ENCODE data around the gene IL1RAPL2.

IL1RAPL2 gene

GRCh38 chrX:105700331-105700730, 1134.3 kb downstream of the IL1RAPL2 start:
- no peak for DNase-seq (ENCODE audit: low read depth in 3 of 3)

DNA sequence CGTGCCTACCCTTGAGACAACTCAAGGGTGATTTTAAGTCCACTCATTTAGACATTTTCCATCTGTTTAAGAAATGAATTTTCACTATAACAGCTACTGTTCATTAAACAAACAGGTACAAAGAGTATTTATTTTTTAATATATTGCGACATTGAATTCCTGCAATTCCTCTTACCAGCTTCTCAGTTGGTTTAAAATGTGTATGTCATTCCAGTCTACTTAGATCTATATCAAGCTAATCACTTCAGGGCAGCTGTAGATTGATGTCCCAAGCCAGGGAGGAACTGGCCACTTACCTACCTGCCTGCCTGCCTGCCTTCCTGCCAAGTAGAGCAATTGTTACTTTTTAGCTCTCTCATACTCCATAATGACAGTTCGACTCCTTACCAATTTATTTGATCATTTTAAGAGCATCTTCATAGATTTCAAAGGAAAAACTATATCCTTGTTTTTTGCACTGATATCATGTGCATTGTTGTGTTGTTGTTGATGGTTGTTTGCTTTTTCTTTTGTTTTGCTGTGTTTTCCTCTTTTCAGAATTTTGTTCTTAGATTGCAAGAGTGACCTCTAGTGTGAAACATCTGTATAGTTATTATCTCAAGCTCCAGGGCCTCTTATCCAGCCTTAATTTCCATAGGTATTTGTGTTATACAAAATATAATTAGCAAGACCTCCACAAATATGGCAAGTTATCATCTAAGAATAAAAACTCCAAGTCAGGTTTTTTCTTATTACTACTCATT, 1135.5 kb downstream of the IL1RAPL2 start:
- DNase-seq (ENCODE audit: low read depth in 3 of 3), result no peak

GRCh38 chrX:105703876-105704275, 1137.9 kb downstream of the IL1RAPL2 start:
- no peak for DNase-seq (ENCODE audit: low read depth in 3 of 3)

GRCh38 chrX:105706041-105706440, 1140.0 kb downstream of the IL1RAPL2 start:
- DNase-seq (ENCODE audit: low read depth in 3 of 3), result no peak

DNA sequence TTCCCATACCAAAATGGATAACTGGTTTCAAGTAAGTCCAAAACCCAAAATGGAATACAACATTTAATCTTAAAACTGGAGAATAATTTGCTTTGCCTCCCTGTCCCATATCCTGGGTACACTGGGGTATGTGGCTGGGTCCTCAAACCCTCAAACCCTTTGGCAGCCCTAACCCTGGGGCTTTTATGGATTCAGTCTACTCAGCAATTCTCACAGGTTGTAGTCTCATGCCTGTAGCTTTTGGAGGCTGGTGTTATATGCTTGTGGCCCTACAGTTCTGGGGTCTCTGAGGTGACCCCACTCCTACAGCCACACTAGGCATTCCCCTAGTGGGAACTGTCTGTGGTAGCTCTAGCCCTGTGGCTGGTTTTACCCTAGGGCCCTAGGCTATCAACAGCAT, 1145.8 kb downstream of the IL1RAPL2 start:
- DNase-seq (ENCODE audit: low read depth in 3 of 3), result no peak

DNA sequence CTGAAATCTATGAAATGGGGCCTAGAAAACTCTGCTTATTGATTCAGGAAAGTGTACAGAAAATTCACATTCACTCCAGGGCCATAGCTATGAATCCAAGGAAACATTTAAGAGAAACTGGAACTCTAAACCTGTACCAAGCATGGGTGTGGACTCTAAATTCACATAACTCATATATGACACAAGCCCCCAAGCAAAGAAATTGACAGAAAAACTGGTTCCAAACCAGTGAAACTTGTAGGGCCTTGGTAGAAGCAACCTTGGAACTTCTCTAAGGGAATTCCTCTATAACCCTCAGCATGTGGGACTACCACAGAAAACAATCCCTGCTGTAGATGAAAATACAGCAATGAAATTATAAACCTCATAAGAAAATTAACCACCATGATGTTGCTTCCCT, 1149.7 kb downstream of the IL1RAPL2 start:
- no peak for DNase-seq (ENCODE audit: low read depth in 3 of 3)

DNA sequence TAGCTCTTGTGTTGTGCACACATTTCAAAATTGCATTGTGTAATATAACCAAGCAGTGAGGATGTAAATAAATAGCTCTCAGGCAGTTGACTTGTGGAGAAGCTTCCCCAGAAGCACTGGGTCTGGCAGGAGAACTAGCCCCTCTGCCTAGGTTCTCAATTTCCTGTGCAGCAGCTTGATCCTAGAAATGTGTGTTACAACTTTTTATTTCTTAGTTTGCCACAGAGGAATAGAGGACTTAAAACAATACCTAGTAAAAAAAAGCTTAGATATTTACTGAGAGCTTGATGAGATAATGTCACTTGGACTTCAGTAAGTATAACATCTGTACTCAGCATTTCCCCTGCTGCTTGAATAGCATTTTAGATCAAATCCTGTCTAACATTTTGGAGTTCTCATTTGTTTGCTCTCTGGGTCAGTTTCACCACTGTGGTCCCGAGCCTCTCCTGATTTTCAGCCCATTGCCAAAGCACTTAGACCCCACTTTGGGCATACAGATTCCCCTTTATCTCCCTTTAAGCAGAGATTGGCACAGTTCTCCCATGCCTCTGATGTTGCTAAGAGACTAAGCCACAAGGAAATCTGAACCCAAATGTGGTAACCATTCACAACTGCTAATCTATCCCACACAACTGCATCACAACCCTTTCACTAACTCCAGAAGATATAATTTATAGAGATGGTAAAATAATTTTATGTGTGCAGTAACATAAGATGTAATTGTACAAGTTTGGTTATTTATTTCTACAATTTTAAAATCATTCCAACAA, 1158.2 kb downstream of the IL1RAPL2 start:
- DNase-seq (ENCODE audit: low read depth in 3 of 3), result no peak

- no peak for DNase-seq (ENCODE audit: low read depth in 3 of 3)
Measured at GRCh38 chrX:105725228-105725627, 1159.2 kb downstream of the IL1RAPL2 start.

DNA sequence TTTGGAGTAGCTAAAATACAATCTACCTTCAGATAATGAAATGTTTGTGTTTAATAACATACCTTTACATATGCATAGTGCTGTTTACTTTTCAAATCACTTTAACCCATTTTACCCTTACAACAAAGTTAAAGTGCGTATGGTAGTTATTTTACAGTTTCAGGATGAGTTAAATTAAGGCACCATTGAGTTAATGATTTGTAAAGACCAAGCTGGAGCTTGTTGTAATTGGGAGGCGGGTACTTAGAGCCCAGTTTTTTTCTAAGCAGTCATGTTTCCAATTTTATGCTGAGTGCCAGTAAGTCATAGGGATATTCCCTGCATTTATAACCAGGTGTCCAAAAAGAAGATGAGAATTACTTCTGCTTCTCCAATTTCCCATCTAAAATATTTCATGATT, 1172.2 kb downstream of the IL1RAPL2 start:
- no peak for DNase-seq (ENCODE audit: low read depth in 3 of 3)

DNA sequence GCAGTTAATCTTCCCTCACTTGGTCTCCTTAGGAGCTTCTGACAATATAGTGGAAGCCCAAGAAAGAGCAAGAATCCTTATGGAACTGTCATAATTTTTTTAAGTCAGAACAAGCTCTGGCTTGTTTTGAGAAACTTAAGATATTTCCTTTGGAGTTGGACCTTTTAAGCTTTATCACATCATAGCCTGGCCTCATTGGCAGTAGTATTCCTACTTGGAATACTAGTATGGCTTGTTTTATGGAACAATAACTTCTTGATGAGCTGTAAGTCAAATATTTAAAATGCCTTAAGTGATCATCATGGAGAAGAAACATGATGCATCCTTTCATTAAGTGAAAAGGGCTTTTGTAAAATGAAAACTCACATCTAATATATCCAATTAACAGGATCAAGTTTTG, 1178.3 kb downstream of the IL1RAPL2 start:
- DNase-seq (ENCODE audit: low read depth in 3 of 3), result no peak

DNA sequence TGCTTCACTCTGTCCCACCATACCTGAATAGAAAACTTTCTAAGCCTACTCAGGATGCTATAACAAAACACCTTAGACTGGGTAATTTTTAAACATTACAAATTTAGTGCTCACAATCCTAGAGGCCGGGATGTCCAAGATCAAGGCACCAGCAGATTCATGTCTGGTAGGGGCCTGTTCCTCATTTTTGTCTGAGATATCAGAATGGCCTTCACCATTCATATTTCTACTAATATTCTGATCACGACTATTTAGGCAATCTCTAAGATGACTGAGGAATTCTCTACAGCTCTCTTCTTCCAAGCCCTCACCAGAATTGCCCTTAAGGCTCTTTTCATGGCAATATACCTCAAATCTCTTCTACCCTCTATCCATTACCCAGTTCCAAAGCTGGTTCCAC, 1178.9 kb downstream of the IL1RAPL2 start:
- no peak for DNase-seq (ENCODE audit: low read depth in 3 of 3)

- no peak for DNase-seq (ENCODE audit: low read depth in 3 of 3)
Measured at GRCh38 chrX:105745863-105746262, 1179.9 kb downstream of the IL1RAPL2 start.

- DNase-seq (ENCODE audit: low read depth in 3 of 3), result no peak
Measured at GRCh38 chrX:105752338-105752956, 1186.4 kb downstream of the IL1RAPL2 start.

DNA sequence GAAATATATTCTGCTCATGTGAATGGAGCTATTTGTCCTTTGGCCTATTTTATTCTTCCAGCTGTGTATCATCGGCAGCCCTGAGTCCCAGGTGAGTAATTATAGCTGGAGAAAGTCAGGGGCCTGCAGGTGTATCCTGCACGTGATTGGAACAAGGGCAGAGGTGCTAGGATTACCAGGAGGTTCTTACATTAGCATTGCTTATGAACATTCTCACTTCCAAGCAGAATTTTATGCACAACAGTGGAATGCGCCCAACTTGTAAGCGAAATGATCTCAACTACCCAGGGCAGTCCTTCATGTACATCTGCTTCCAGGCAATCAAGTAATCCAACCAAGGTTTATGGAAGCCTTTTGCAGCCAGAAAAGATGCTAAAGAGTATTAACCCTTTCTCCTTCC, 1187.4 kb downstream of the IL1RAPL2 start:
- no peak for DNase-seq (ENCODE audit: low read depth in 3 of 3)

DNA sequence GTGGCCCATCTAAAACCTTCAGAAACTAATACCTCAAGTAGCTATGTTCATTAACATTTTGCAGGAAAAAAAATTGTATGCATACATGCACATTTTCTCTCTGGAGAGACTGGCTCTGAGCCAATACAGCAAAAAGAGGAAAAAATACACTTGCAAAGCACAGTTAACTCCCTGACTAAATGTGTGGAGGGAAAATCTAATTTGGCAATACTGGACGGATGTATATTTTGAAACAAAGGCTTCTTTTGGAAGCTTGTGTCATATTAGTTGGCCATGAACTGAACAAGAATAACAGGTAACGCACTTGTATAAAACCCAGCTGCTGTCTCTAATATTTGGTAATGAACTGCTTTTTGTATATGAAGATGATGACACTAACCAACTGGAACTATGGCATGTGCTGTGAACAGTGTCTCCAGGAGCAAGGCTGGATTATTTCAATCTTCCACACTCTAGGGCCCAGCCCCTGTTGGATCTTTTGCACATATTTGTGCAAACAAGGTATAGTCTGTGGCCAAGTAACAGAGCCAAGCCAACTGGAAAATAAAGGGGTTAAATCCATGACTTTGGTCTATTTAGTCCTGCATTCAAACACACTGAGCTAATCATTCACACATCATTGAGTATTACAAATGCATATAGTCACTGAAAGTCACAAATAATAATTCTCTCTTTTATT, 1188.4 kb downstream of the IL1RAPL2 start:
- no peak for DNase-seq (ENCODE audit: low read depth in 3 of 3)

DNA sequence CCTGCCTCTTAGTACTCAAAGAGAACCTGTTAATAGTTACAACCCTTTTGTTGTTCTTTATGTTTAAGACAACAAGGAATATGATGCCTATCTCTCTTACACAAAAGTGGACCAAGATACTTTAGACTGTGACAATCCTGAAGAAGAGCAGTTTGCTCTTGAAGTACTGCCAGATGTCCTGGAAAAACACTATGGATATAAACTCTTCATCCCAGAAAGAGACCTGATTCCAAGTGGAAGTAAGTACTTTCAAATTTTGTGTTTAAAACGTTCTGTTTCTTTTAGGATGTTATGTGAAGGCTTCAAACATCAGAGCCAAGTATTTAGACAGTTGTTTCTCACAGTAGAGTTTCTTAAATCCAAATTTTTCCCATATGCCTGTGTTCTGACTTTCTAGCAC, 1189.1 kb downstream of the IL1RAPL2 start:
- no peak for DNase-seq (ENCODE audit: low read depth in 3 of 3)

GRCh38 chrX:105758754-105759153, 1192.8 kb downstream of the IL1RAPL2 start:
- no peak for DNase-seq (ENCODE audit: low read depth in 3 of 3)

GRCh38 chrX:105759598-105759997, 1193.6 kb downstream of the IL1RAPL2 start:
- DNase-seq (ENCODE audit: low read depth in 3 of 3), result no peak

GRCh38 chrX:105765691-105766090, 1199.7 kb downstream of the IL1RAPL2 start:
- DNase-seq (ENCODE audit: low read depth in 3 of 3), result no peak

- no peak for DNase-seq (ENCODE audit: low read depth in 3 of 3)
Measured at GRCh38 chrX:105773801-105774200, 1207.8 kb downstream of the IL1RAPL2 start.

DNA sequence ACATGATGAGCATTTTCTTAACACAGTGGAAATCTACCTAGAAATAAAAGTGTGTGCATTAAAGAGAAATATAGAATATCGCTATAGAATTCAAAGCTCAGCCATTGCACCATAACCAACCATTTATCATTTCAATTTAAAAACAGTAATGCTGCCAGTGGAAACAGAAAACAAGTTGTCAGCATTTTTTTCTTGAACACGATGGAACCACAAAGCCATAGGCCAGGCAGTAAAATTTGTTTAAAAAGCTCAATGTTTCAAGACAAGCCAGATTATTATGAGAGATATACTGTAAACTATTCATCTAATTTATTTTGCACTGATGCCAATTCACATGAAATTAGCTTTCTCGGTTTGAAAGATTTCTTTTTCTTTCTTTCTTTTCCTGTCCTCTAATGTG, 1209.7 kb downstream of the IL1RAPL2 start:
- no peak for DNase-seq (ENCODE audit: low read depth in 3 of 3)

DNA sequence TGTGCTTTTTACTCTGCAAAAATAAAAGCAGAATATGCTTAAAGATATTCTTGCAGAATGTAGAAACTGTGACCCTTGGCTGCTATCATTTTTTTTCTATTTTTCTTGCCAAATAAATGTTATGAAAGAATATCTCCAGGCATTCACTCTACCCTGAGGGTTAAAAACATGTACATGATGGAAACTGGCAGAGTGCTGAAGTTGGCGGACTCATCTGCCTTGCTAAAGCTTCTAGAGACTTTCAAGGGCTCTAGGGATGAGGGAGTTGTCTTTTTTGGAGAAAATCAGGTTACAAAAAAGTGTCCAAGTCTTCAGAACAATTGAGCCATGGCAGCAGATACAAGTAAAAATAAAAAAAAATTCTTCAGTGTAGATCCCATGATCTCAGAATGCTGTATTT, 1215.8 kb downstream of the IL1RAPL2 start:
- DNase-seq (ENCODE audit: low read depth in 3 of 3), result no peak
